8988T (cell line): ENCODE measurements around the gene ERMN.
"Not testable (repeated sequence)": the region's sequence is repeated elsewhere in the genome, so short reads cannot be mapped to it uniquely, and the experiment has no call there.

Source experiments
- DNase-seq: peaks from one replicate; pipeline ENCODE4 v3.0.0; 2011

Gene ERMN

DNA sequence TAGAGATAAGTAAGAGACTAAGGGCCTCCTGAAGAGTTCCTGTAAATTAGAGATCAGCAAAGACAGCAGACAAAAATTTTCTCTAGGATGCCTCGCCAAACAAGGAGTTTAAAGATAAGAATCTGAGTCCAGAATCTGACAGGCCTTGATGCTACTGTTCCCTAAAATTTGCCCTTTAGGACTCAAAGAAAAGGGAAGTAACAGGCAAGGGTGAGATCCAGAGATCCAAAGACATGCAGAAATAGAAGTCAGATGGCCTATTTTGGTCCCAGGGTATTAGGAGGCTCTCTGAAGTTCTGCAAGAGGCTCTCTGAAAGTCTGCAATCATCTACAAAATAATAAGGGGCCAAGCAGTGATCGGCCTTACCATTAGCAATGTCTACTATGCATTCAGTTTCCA is 35.1 kb downstream of the ERMN start:
- no peak for DNase-seq

- no peak for DNase-seq
Measured at GRCh38 chr2:157287160-157287559, 38.5 kb downstream of the ERMN start.

DNA sequence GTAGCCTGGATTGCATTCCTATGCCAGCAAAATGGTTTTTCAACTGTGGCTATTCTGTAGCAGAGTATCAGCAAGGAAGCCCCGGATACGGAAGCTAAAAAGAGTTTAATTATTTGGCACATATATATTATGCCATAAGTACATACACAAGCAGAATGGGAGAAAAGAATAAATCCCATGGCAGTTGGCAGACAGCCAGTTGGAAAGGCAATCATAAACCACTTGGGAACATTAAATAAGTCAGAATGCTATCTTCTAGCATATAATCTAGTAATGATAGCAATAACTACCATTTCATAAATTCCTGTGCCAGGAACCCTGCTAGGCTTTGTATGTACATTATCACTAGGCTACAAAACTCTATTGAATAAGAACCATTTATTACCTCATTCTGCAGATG is 42.2 kb downstream of the ERMN start:
- DNase-seq: no peak

DNA sequence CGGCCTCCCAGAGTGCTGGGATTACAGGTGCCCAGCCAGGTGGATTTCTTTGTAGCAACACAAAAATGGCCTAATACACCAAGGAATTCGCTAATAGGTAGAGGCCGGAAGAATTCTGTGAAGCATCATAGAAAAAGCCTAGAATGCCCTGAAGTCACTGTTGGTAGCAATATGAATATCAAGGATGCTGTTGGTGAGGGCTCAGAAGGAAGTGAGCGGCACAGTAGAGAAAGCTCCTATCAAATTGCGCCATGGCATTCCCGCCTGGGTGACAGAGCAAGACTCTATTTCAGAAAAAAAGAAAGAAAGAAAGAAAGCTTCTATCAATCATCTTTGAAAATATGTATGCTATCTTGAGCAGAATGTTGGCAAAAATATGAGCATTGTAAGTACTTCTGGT is 44.3 kb downstream of the ERMN start:
- DNase-seq: no peak

DNA sequence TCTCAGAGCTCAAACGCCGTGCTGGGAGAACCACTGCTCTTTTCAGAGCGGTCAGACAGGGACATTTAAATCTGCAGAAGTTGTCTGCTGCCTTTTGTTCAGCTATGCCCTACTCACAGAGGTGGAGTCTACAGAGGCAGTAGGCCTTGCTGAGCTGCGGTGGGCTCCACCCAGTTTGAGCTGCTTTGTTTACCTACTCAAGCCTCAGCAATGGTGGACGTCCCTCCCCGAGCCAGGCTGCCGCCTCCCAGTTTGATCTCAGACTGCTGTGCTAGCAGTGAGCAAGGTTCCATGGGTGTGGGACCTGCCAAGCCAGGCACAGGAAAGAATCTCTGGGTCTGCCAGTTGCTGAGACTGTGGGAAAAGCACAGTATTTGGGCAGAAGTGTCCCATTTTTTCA is 46.3 kb downstream of the ERMN start:
- not testable (repeated sequence) for DNase-seq

- DNase-seq: no peak
Measured at GRCh38 chr2:157271590-157272203, 53.9 kb downstream of the ERMN start.

- no peak for DNase-seq
Measured at GRCh38 chr2:157269922-157270321, 55.7 kb downstream of the ERMN start.

- DNase-seq: no peak
Measured at GRCh38 chr2:157269060-157269459, 56.6 kb downstream of the ERMN start.
